Occipital lobe (tissue), 2 donors: Measurements from ENCODE around the gene XXYLT1. TPM values are rescaled to one million over a fixed set of nuclear protein-coding genes. Genes with fewer than 3 reads are reported as not detected.
"Not testable (repeated sequence)": the region's sequence is repeated elsewhere in the genome, so short reads cannot be mapped to it uniquely, and the experiment has no call there.

ENCODE experiments used
- DNase-seq: peaks from one replicate; lab custom pipeline; 2025; lab: John Stamatoyannopoulos, UW
- total RNA-seq: library from RNA; depleted of rRNA; stranded (reverse); fragments of >200 nt; gene quantifications from one replicate; pipeline ENCODE4 v1.2.3, GENCODE V29; 2014

Gene XXYLT1
- total RNA-seq, 1 donor from 2014 or later: 24.2 TPM

- DNase-seq: no peak
Measured at GRCh38 chr3:195099951-195100785, 170.8 kb downstream of the XXYLT1 start.

- DNase-seq: no peak
Measured at GRCh38 chr3:195098741-195099525, 172.0 kb downstream of the XXYLT1 start.

- DNase-seq: no peak
Measured at GRCh38 chr3:195097331-195098255, 173.4 kb downstream of the XXYLT1 start.

- DNase-seq: no peak
Measured at GRCh38 chr3:195096484-195097330, 174.3 kb downstream of the XXYLT1 start.

GRCh38 chr3:195096053-195096452, 174.9 kb downstream of the XXYLT1 start:
- DNase-seq: no peak

- DNase-seq: no peak
Measured at GRCh38 chr3:195095704-195096036, 175.3 kb downstream of the XXYLT1 start.

GRCh38 chr3:195095035-195095703, 175.8 kb downstream of the XXYLT1 start:
- DNase-seq: no peak

- DNase-seq: no peak
Measured at GRCh38 chr3:195094191-195094921, 176.6 kb downstream of the XXYLT1 start.

- no peak for DNase-seq
Measured at GRCh38 chr3:195093731-195094130, 177.2 kb downstream of the XXYLT1 start.

- DNase-seq: not testable (repeated sequence)
Measured at GRCh38 chr3:195087840-195088601, 182.9 kb downstream of the XXYLT1 start.

GRCh38 chr3:195087328-195087727, 183.6 kb downstream of the XXYLT1 start:
- no peak for DNase-seq

GRCh38 chr3:195086885-195087284, 184.1 kb downstream of the XXYLT1 start:
- DNase-seq: no peak

GRCh38 chr3:195086341-195086740, 184.6 kb downstream of the XXYLT1 start:
- no peak for DNase-seq

GRCh38 chr3:195085356-195086130, 185.4 kb downstream of the XXYLT1 start:
- DNase-seq: no peak

- DNase-seq: no peak
Measured at GRCh38 chr3:195084746-195085145, 186.2 kb downstream of the XXYLT1 start.

- no peak for DNase-seq
Measured at GRCh38 chr3:195083659-195084058, 187.3 kb downstream of the XXYLT1 start.

GRCh38 chr3:195082811-195083210, 188.1 kb downstream of the XXYLT1 start:
- DNase-seq: no peak
